PC-9 (cell line): ENCODE data around the gene EGFLAM.

ENCODE experiments used
- EZH2 ChIP-seq: fragments of 200-600 bp; sonication (generic); IDR thresholded peaks from 2 replicates; pipeline ENCODE4 v1.8.0; 2017; ENCODE audit warnings: antibody characterized with exemption, low read depth
- TF ChIP-seq, protein P1 (sequence below): fragments of 200-600 bp; sonication (generic); conservative IDR thresholded peaks from 2 replicates; pipeline ENCODE4 v1.6.1; 2017; ENCODE audit warnings: mixed run types, antibody characterized with exemption, mild to moderate bottlenecking, moderate library complexity

DNA sequence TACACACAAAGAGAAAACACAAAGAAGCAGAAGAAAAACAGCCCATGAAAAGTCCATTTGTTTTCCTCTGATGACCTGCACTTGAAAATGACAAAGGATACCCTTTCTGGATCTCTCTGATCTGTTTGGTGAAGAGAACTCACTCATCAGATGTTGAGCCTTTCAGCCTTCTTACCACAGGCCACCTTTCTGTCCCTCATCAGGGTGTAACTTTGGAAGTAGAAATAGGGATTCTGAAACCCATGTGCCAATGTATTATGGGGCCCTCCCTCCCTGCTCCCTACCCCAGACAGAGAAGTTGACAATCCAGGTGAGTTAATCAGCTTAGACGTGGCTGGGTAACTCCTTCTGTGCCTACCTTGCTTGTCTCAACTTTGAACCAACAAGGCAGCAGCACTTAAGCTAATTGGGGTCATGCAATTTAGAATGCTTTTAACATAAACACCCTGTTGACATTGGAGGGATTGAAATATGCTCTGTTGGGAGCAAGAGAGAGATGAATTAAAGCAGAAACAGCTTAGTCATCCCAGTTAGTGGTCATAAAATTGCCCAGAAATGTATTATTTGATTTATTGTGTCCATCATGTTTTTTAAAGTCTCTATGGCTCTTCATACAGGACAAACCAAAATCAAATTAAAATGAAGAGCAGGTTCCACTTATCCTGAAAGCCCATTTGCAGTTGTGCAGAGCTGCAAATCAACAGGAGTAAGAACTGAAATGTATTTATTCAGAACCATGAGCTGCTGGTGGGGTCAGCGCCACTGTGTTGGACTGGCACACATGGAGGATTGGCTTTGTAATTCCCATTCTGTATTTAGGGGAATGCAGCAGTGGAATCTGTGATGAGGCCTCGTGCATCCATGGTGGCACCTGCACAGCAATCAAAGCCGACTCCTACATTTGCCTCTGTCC lies 166.0 kb downstream of the EGFLAM start:
- TF ChIP-seq, protein P1, sequence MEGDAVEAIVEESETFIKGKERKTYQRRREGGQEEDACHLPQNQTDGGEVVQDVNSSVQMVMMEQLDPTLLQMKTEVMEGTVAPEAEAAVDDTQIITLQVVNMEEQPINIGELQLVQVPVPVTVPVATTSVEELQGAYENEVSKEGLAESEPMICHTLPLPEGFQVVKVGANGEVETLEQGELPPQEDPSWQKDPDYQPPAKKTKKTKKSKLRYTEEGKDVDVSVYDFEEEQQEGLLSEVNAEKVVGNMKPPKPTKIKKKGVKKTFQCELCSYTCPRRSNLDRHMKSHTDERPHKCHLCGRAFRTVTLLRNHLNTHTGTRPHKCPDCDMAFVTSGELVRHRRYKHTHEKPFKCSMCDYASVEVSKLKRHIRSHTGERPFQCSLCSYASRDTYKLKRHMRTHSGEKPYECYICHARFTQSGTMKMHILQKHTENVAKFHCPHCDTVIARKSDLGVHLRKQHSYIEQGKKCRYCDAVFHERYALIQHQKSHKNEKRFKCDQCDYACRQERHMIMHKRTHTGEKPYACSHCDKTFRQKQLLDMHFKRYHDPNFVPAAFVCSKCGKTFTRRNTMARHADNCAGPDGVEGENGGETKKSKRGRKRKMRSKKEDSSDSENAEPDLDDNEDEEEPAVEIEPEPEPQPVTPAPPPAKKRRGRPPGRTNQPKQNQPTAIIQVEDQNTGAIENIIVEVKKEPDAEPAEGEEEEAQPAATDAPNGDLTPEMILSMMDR: no peak
- no peak for TF ChIP-seq EZH2
